Right lobe of liver (tissue), 6 donors: ENCODE measurements around the gene FUOM. TPM values are rescaled to one million over a fixed set of nuclear protein-coding genes. Genes with fewer than 3 reads are reported as not detected.
A peak's percentile ranks its signal among the peaks of the same experiment; 100 is the strongest.

Source experiments
- ATAC-seq, 4 donors: fragments of 200-7000 bp; cut with Tn5 transposase; one replicate each; pipeline ENCODE4 v1.9.1; 2020; ENCODE audit warnings: mild to moderate bottlenecking in 4 of 4, moderate library complexity in 4 of 4
- DNase-seq, 3 donors: peaks; one replicate each; pipeline ENCODE4 v3.0.0-alpha.2; 2020
- H3K27ac ChIP-seq, 3 donors: fragments of 200-600 bp; one replicate each; pipeline ENCODE4 v1.8.0; 2022
- H3K27me3 ChIP-seq, 2 donors: fragments of 200-600 bp; one replicate each; pipeline ENCODE4 v1.8.0; 2022
- H3K36me3 ChIP-seq, 4 donors: fragments of 200-600 bp; sonication (generic) in 1 of 4; one replicate each; pipeline versions ENCODE4 v1.5.1 to v1.8.0; 2017 to 2022; ENCODE audit warnings: control low read depth in 1 of 4
- H3K4me1 ChIP-seq, 4 donors: fragments of 200-600 bp; sonication (generic) in 1 of 4; one replicate each; pipeline versions ENCODE4 v1.5.1 to v1.8.0; 2017 to 2022; ENCODE audit warnings: control low read depth in 1 of 4
- H3K4me3 ChIP-seq, 3 donors: fragments of 200-600 bp; one replicate each; pipeline ENCODE4 v1.8.0; 2022
- H3K9me3 ChIP-seq, 4 donors: fragments of 200-600 bp; sonication (generic) in 1 of 4; one replicate each; pipeline versions ENCODE4 v1.5.1 to v1.8.0; 2017 to 2022; ENCODE audit warnings: control low read depth in 1 of 4
- POLR2A ChIP-seq: fragments of 450-650 bp; IDR thresholded peaks from one replicate; pipeline ENCODE4 v1.6.1; 2017; ENCODE audit warnings: antibody characterized with exemption, mild to moderate bottlenecking
- WGBS: methylation state at CpG from one replicate; pipeline ENCODE4 v1.1.6; 2018; ENCODE audit warnings: low coverage, low lambda C conversion rate; ENCODE audit not compliant: insufficient coverage; ENCODE audit errors: missing lambda C conversion rate; 5-methylcytosine and 5-hydroxymethylcytosine counted together
- intact Hi-C, 2 donors: fragments of 100-400 bp; cut with DNase I; formaldehyde crosslinking; loops; one replicate each; pipeline versions ENCODE4 v1.11.2 to v1.14.1; 2022
- total RNA-seq, 6 experiments: library from RNA; depleted of rRNA in 2 of 6; stranded (reverse); fragments of >200 nt in 2 of 6; fragmentation: NEBNext Ultra II Directional in 3 of 6; extraction: Animal tissue kit (Norgen Biotek cat#: 25700) in 3 of 6; gene quantifications; one replicate each; pipeline versions ENCODE4 v1.1.0 to v1.2.4, GENCODE V29; 2016 to 2023
- TF ChIP-seq, protein P1 (sequence below), 4 donors: fragments of 200-600 bp in 3 of 4; fragments of 450-650 bp in 1 of 4; IDR thresholded peaks; one replicate each; pipeline versions ENCODE4 v1.5.1 to v1.8.0; 2016 to 2022; ENCODE audit warnings: antibody characterized with exemption in 4 of 4, mild to moderate bottlenecking in 2 of 4
- donor health status: DM: no; HTN: yes; CAD: no.
- donor health status: DM: no; HTN: no; CAD: no.
- donor health status: DM: no; HTN: no; CAD: no.
- donor health status: DM: no; HTN: yes; CAD: no.
- donor health status: DM: no; HTN: yes; CAD: no.

FUOM gene
- total RNA-seq, 6 experiments from 2014 or later: 76.1 to 158 (median 124) TPM

DNA sequence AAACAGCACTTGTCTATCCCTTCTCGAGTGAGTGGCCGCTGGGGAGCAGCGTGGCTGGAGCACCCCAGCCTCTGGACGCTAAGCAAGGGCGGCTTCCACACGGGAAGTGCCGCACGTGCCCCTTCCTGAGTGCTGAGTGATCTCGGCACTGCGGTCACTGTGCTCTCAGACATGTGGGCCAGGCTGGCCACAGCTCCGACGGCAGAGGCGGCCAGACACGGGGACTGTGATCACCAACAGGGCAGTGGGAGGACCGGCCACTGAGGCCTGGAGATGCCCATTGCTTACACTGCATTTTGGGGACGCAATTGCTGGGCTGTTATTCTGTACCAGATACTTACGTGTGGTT lies 8.3 kb upstream of the FUOM start:
- no CpG with 5 or more reads among the region's 17 CpGs for WGBS
- ATAC-seq: peak in 1 of 4 donors; percentile 21
- intact Hi-C loops: no loop called here
- Histone ChIP-seq H3K9me3 (no peaks in the 10 kb centered on the region), H3K27ac (no peak overlapping the region), H3K4me1 (peaks cover 0 to 3% (median 0%) of the 10 kb centered on the region in 4 donors), H3K36me3 (peaks cover 0 to 87% (median 52%) of the 10 kb centered on the region in 4 donors), H3K27me3 (no peaks in the 10 kb centered on the region), H3K4me3 (no peak overlapping the region)
- no peak for TF ChIP-seq POLR2A
- TF ChIP-seq, protein P1, sequence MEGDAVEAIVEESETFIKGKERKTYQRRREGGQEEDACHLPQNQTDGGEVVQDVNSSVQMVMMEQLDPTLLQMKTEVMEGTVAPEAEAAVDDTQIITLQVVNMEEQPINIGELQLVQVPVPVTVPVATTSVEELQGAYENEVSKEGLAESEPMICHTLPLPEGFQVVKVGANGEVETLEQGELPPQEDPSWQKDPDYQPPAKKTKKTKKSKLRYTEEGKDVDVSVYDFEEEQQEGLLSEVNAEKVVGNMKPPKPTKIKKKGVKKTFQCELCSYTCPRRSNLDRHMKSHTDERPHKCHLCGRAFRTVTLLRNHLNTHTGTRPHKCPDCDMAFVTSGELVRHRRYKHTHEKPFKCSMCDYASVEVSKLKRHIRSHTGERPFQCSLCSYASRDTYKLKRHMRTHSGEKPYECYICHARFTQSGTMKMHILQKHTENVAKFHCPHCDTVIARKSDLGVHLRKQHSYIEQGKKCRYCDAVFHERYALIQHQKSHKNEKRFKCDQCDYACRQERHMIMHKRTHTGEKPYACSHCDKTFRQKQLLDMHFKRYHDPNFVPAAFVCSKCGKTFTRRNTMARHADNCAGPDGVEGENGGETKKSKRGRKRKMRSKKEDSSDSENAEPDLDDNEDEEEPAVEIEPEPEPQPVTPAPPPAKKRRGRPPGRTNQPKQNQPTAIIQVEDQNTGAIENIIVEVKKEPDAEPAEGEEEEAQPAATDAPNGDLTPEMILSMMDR (IDR thresholded peaks at IDR 0.05): no peak
- DNase-seq: peak in 1 of 3 donors; percentile 42

DNA sequence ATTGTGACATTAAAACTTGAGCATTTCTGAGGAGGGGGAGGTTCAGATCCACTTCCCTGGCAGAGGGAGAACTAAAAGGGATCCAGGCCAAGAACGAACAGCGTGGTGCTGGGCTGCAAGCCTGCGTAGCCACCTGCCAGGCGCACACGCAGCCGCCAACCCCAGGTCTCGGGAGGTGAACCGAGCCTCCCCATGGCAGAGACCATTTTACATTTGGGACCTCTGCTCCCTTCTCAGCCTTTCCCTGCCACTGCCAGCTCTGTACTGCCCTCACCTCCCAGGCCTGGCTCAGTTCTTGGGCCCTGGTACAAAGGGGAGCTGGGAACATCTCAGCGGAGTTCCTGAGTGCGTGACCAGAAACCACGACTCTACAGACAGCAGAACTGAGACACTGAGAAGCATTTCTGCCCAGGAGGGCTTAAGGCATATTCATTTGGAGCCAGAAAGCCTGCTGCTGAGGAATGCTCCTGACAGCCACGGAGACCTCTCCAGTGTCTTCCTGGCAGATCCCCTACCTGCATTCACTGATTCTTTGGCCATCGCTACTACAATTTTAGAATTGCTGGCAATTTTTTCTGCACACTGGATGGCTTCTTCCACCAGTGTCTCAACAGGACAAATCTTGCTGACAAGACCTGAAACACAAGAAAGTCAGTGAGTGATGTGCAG lies 7.8 kb upstream of the FUOM start:
- Histone ChIP-seq H3K36me3 (peaks cover 0 to 82% (median 50%) of the 10 kb centered on the region in 4 donors), H3K4me1 (peaks cover 0 to 6% (median 2%) of the 10 kb centered on the region in 4 donors), H3K27me3 (no peaks in the 10 kb centered on the region), H3K27ac (no peak overlapping the region), H3K4me3 (no peak overlapping the region), H3K9me3 (no peaks in the 10 kb centered on the region)
- TF ChIP-seq POLR2A: no peak
- TF ChIP-seq, protein P1 (IDR thresholded peaks at IDR 0.05): no peak
- ATAC-seq (no peak), DNase-seq (no peak)
- intact Hi-C loops: no loop called here
- WGBS: 79% methylated on average over 3 of the region's 13 CpGs

DNA sequence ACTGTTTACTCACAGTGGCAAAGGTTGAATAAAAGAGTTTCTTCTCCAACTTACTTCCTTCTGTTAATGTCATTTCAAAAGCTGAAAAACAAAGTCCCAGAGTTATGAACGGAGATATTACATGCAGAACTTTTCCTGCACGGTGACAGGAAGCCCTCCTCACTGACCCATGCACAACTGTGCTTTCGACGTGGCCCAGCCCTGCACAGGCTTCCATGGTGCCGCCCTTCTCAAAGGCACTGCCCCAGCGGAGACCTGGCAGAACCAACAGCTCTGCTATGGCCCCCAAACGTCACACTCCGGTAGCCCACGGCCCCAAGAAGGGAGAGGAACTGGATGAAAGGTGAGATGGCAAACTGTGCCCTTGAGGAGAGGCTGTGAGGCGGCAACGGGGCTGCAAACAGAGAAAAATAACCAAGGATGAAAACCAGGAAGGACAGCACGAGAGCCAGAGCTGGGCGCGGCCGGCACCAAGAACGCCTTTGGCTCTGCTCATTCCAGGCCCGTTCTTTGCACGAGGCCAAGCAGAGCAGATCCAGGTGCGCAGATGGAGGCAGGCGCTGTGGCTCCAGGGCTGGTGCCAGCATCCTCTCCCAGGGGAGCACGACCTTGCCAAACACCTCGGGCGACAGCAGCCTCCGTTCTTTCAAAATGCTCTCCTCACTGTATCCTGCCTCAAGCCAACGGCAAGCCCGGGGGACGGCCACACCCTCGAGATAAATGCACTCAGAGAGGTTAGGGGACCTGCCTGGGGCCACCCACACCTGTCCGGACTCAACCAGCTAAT lies 7.0 kb upstream of the FUOM start:
- WGBS: 67% methylated on average over 17 of the region's 29 CpGs
- H3K36me3 ChIP-seq: peaks cover 0 to 75% (median 45%) of the 10 kb centered on the region in 4 donors

DNA sequence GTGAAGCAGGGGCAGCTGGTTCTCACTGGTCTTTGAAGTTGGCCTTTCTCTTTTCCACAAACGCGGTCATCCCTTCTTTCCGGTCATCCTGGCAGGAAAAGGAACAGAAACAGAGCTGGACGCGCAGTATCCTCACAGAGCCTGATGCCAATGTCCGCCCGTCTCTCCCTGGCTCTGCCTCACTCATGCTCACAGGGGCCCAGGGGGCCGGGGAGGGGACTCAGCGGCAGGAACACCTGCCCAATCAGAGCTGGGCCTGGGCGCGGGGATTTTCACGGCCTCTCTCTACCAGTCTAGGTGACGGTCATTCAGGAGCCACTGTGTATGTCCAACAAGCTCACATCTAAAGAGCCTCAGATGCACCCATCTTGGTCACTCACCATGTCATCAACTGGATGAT lies 5.0 kb upstream of the FUOM start:
- Histone ChIP-seq H3K27me3 (no peaks in the 10 kb centered on the region), H3K4me3 (no peak overlapping the region), H3K4me1 (peaks cover 0 to 30% (median 12%) of the 10 kb centered on the region in 4 donors), H3K9me3 (no peaks in the 10 kb centered on the region), H3K36me3 (peaks cover 0 to 55% (median 34%) of the 10 kb centered on the region in 4 donors), H3K27ac (no peak overlapping the region)
- intact Hi-C loops: no loop called here
- no peak for DNase-seq
- TF ChIP-seq, protein P1 (IDR thresholded peaks at IDR 0.05): no peak
- ATAC-seq: no peak
- 81% methylated on average over 3 of the region's 13 CpGs for WGBS

More for the DNA sequence above, 7.0 kb upstream of the FUOM start:
- no peaks in the 10 kb centered on the region for H3K27me3 ChIP-seq
- H3K9me3 ChIP-seq: no peaks in the 10 kb centered on the region
- intact Hi-C loops: no loop called here
- ATAC-seq (no peak), DNase-seq (no peak)
- no peak overlapping the region for H3K27ac ChIP-seq
- no peak for TF ChIP-seq POLR2A
- peaks cover 0 to 12% (median 4%) of the 10 kb centered on the region in 4 donors for H3K4me1 ChIP-seq
- no peak overlapping the region for H3K4me3 ChIP-seq
